ENCODE results near the gene CCDC171. TPM values are rescaled to one million over a fixed set of nuclear protein-coding genes. Genes with fewer than 3 reads are reported as not detected.
"Not testable (repeated sequence)": the region's sequence is repeated elsewhere in the genome, so short reads cannot be mapped to it uniquely, and the experiment has no call there.

Gene CCDC171
- 1 to 10 TPM; 1.4 to 1.8 TPM for total RNA-seq
- long read RNA-seq, partial matches to known transcripts, result 1 of 2 reads
- long read RNA-seq, other reads (novel, unspliced or antisense), result 1 of 2 reads

GRCh38 chr9:15552636-15553527 lies at the start of gene CCDC171:
CCDC171 (plus strand) TSS chr9:15553043; CDS start chr9:15564089, 11,046 bp downstream.
- peak; percentile 95 for DNase-seq
- peak; percentile 99 for ATAC-seq
- intact Hi-C loops (cut with DNase I), result loop anchor here in 1 of 2 donors (2.0 kb wide), 1 partner anchor 42 kb away; the partner anchor contains the start of gene PSIP1

GRCh38 chr9:15505921-15506320 lies 46.9 kb upstream of the CCDC171 start:
- DNase-seq (no peak), ATAC-seq (no peak)
- intact Hi-C loops (cut with DNase I), result loop anchor here in 1 of 2 donors (10.0 kb wide), 1 partner anchor 99 kb away; no protein-coding TSS in a partner anchor

- intact Hi-C loops (cut with DNase I), result loop anchor here in 1 of 2 donors (2.0 to 10.0 kb wide), 2 partner anchors 43 to 95 kb away; partner anchors contain the start of gene CCDC171
- DNase-seq, result peak; percentile 54
- peak; percentile 79 to 85 for ATAC-seq
Measured at GRCh38 chr9:15509931-15510788, 42.7 kb upstream of the CCDC171 start.

GRCh38 chr9:15510789-15511575 lies 41.9 kb upstream of the CCDC171 start, which contains the start of gene PSIP1:
PSIP1 (minus strand) TSS chr9:15510970; CDS start chr9:15510188, 782 bp downstream.
- intact Hi-C loops (cut with DNase I), result loop anchor here in 1 of 2 donors (2.0 kb wide), 1 partner anchor 42 kb away; the partner anchor contains the start of gene CCDC171
- DNase-seq (peak; percentile 80), ATAC-seq (peak; percentile 92 to 94)

GRCh38 chr9:15512204-15512603 lies 40.6 kb upstream of the CCDC171 start:
- no peak for DNase-seq
- intact Hi-C loops (cut with DNase I), result no loop called here

GRCh38 chr9:15512889-15513288 lies 40.0 kb upstream of the CCDC171 start:
- ATAC-seq (no peak), DNase-seq (no peak)
- intact Hi-C loops (cut with DNase I), result no loop called here

More at GRCh38 chr9:15512204-15512603, 40.6 kb upstream of the CCDC171 start:
- no peak for ATAC-seq

GRCh38 chr9:15513335-15513734 lies 39.5 kb upstream of the CCDC171 start:
- ATAC-seq, result no peak
- no peak for DNase-seq
- intact Hi-C loops (cut with DNase I), result no loop called here

GRCh38 chr9:15519831-15520230 lies 33.0 kb upstream of the CCDC171 start:
- intact Hi-C loops (cut with DNase I), result no loop called here
- ATAC-seq (no peak), DNase-seq (no peak)

GRCh38 chr9:15521254-15521653 lies 31.6 kb upstream of the CCDC171 start:
- DNase-seq (no peak), ATAC-seq (no peak)
- intact Hi-C loops (cut with DNase I), result no loop called here

- ATAC-seq, result no peak
- no peak for DNase-seq
- intact Hi-C loops (cut with DNase I), result no loop called here
Measured at GRCh38 chr9:15522130-15522755, 30.6 kb upstream of the CCDC171 start.

- no peak for ATAC-seq
- intact Hi-C loops (cut with DNase I), result no loop called here
Measured at GRCh38 chr9:15524845-15525455, 27.9 kb upstream of the CCDC171 start.

GRCh38 chr9:15525958-15526357 lies 26.9 kb upstream of the CCDC171 start:
- no peak for DNase-seq
- intact Hi-C loops (cut with DNase I), result no loop called here
- ATAC-seq, result no peak

More at GRCh38 chr9:15524845-15525455, 27.9 kb upstream of the CCDC171 start:
- no peak for DNase-seq

- DNase-seq; intact Hi-C loops (cut with DNase I): not testable (repeated sequence)
Measured at GRCh38 chr9:15527035-15527434, 25.8 kb upstream of the CCDC171 start.

GRCh38 chr9:15529566-15530324 lies 23.1 kb upstream of the CCDC171 start:
- intact Hi-C loops (cut with DNase I), result no loop called here

More at GRCh38 chr9:15527035-15527434, 25.8 kb upstream of the CCDC171 start:
- ATAC-seq, result not testable (repeated sequence)

GRCh38 chr9:15531380-15531779 lies 21.5 kb upstream of the CCDC171 start:
- intact Hi-C loops (cut with DNase I), result no loop called here
- ATAC-seq (no peak), DNase-seq (no peak)

More at GRCh38 chr9:15529566-15530324, 23.1 kb upstream of the CCDC171 start:
- ATAC-seq, result no peak
- no peak for DNase-seq

GRCh38 chr9:15541872-15542271 lies 11.0 kb upstream of the CCDC171 start:
- DNase-seq (no peak), ATAC-seq (no peak)
- intact Hi-C loops (cut with DNase I), result no loop called here

- DNase-seq, result no peak
- intact Hi-C loops (cut with DNase I), result no loop called here
- no peak for ATAC-seq
Measured at GRCh38 chr9:15542624-15543023, 10.2 kb upstream of the CCDC171 start.

Measured in left cardiac atrium (tissue), 4 donors.